GM06990 (cell line): ENCODE results near the gene CHAC1.
"Not testable (repeated sequence)": the region's sequence is repeated elsewhere in the genome, so short reads cannot be mapped to it uniquely, and the experiment has no call there.

ENCODE experiments used
- DNase-seq: peaks from one replicate; pipeline ENCODE4 v3.0.0-alpha.2; 2011; ENCODE audit not compliant: insufficient read length; ENCODE audit errors: extremely low read depth
- H3K27me3 ChIP-seq: replicated peaks from 2 replicates; pipeline ENCODE4 v1.6.0; 2011; ENCODE audit warnings: low read length; ENCODE audit not compliant: control insufficient read depth, insufficient read depth
- H3K36me3 ChIP-seq: 2 replicates; pipeline ENCODE4 v1.5.1; 2011; ENCODE audit warnings: low read length; ENCODE audit not compliant: control insufficient read depth, insufficient read depth
- H3K4me3 ChIP-seq: replicated peaks from 2 replicates; pipeline ENCODE4 v1.5.1; 2011; ENCODE audit warnings: low read depth, mild to moderate bottlenecking, control low read depth, low read length
- CTCF ChIP-seq: IDR thresholded peaks from 2 replicates; pipeline ENCODE4 v1.5.1; 2011; ENCODE audit warnings: low read length, control low read depth, mild to moderate bottlenecking, inconsistent platforms; ENCODE audit not compliant: insufficient read depth, poor library complexity, severe bottlenecking

The CHAC1 gene

GRCh38 chr15:40959331-40960141 is 6.3 kb downstream of the CHAC1 start:
- TF ChIP-seq CTCF, result no peak
- DNase-seq, result no peak
- Histone ChIP-seq H3K27me3 (no peaks in the 10 kb centered on the region), H3K36me3 (no peaks in the 10 kb centered on the region; the same call in 1 of the 2 replicates), H3K4me3 (no peak overlapping the region)

GRCh38 chr15:40960151-40960885 is 7.0 kb downstream of the CHAC1 start:
- DNase-seq, result no peak
- Histone ChIP-seq H3K4me3 (no peak overlapping the region), H3K27me3 (no peaks in the 10 kb centered on the region), H3K36me3 (no peaks in the 10 kb centered on the region; the same call in 1 of the 2 replicates)
- no peak for TF ChIP-seq CTCF

- no peak for DNase-seq
- H3K36me3 ChIP-seq, result no peaks in the 10 kb centered on the region; the same call in 1 of the 2 replicates
- no peak for TF ChIP-seq CTCF
- no peaks in the 10 kb centered on the region for H3K27me3 ChIP-seq
- H3K4me3 ChIP-seq, result no peak overlapping the region
Measured at GRCh38 chr15:40960925-40961324, 7.7 kb downstream of the CHAC1 start.

GRCh38 chr15:40961740-40962139 is 8.5 kb downstream of the CHAC1 start:
- not testable (repeated sequence) for H3K36me3 ChIP-seq, H3K27me3 ChIP-seq, H3K4me3 ChIP-seq, DNase-seq

- H3K4me3 ChIP-seq, H3K36me3 ChIP-seq, H3K27me3 ChIP-seq, DNase-seq: not testable (repeated sequence)
Measured at GRCh38 chr15:40962317-40962716, 9.0 kb downstream of the CHAC1 start.

- Histone ChIP-seq H3K27me3 (no peaks in the 10 kb centered on the region), H3K36me3 (no peaks in the 10 kb centered on the region), H3K4me3 (no peak overlapping the region)
- no peak for TF ChIP-seq CTCF
- DNase-seq, result no peak
Measured at GRCh38 chr15:40963201-40963600, 9.9 kb downstream of the CHAC1 start.
